AG04450 (cell line): ENCODE results near the gene HAUS2. TPM values are rescaled to one million over a fixed set of nuclear protein-coding genes. Genes with fewer than 3 reads are reported as not detected.
A peak's percentile ranks its signal among the peaks of the same experiment; 100 is the strongest.

Source experiments
- CTCF ChIA-PET: fragments of 300-600, 350-600 bp; formaldehyde crosslinking; extraction: SDS; loops from one replicate; lab custom pipeline; 2022; ENCODE audit warnings: antibody characterized with exemption, inconsistent platforms; lab: Charles Lee
- POLR2A ChIA-PET: fragments of 350-600 bp; formaldehyde crosslinking; extraction: SDS; loops from one replicate; lab custom pipeline; 2021; ENCODE audit warnings: antibody characterized with exemption, inconsistent platforms; lab: Yijun Ruan, JAX
- DNase-seq: peaks from one replicate; pipeline ENCODE4 v3.0.0-alpha.2; 2011; ENCODE audit warnings: low read depth, low spot score
- H3K27ac ChIP-seq: one replicate; pipeline ENCODE4 v1.5.1; 2012; ENCODE audit warnings: low read depth, low read length, control low read depth
- H3K27me3 ChIP-seq: one replicate; pipeline ENCODE4 v1.6.0; 2012; ENCODE audit warnings: low read length; ENCODE audit not compliant: control insufficient read depth, insufficient read depth
- H3K4me3 ChIP-seq: 2 replicates; pipeline ENCODE4 v1.5.1; 2011; ENCODE audit warnings: mild to moderate bottlenecking, low read depth, low read length, control low read depth
- H3K9me3 ChIP-seq: 2 replicates; pipeline ENCODE4 v1.5.1; 2012; ENCODE audit warnings: low read length; ENCODE audit not compliant: control insufficient read depth, insufficient read depth
- polyA plus RNA-seq: library from polyadenylated mRNA; depleted of rRNA; stranded (reverse); fragments of >200 nt; gene quantifications from 2 replicates; pipeline ENCODE4 v1.2.3, GENCODE V29; 2011
- TF ChIP-seq, protein P1 (sequence below): IDR thresholded peaks from 2 replicates; pipeline ENCODE4 v1.5.1; 2011; ENCODE audit warnings: low read depth, low read length, control low read depth, inconsistent platforms

The HAUS2 gene
- polyA plus RNA-seq, 1 experiment = 30.6 TPM

DNA sequence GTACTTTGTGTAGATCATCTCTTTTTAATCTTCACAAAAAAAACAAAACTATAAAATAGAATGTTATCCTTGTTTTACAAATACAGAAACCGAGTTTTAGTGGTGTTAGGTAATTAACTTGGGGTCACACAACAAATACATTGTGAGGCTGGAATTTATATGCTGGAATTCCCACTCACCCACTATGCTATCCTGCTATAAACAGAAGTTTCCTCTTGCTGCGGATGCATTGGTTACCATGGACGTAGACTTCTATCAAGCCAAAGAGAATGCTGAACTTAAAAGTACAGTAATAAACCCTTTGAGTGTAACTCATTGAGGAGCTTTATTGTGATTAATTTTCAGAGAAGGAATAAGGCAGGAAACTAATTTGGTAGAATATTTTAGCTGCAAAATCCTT is 44.0 kb upstream of the HAUS2 start:
- TF ChIP-seq, protein P1, sequence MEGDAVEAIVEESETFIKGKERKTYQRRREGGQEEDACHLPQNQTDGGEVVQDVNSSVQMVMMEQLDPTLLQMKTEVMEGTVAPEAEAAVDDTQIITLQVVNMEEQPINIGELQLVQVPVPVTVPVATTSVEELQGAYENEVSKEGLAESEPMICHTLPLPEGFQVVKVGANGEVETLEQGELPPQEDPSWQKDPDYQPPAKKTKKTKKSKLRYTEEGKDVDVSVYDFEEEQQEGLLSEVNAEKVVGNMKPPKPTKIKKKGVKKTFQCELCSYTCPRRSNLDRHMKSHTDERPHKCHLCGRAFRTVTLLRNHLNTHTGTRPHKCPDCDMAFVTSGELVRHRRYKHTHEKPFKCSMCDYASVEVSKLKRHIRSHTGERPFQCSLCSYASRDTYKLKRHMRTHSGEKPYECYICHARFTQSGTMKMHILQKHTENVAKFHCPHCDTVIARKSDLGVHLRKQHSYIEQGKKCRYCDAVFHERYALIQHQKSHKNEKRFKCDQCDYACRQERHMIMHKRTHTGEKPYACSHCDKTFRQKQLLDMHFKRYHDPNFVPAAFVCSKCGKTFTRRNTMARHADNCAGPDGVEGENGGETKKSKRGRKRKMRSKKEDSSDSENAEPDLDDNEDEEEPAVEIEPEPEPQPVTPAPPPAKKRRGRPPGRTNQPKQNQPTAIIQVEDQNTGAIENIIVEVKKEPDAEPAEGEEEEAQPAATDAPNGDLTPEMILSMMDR = no peak
- POLR2A ChIA-PET = interaction anchor here (1.2 kb wide), 1 partner anchor 9 kb away, joined by 3 read pairs; the partner anchor contains the start of gene SNAP23

DNA sequence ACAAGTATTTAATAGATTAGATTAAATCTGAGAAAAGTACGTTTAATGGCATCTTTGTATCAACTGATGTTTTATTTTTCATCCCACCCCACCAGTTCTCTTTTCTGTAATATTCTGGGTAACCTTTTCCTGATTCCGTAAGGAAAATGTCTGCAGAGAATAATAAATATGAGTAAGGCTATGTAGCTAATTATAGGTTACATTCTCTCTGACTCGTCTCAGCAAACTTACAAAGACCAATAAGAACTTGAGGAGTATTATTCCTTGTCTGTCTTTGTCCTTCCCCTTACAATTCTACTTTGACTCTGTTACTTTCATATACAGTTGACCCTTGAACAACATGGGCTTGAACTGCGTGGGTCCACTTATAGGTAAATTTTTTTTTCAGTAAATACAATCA is 41.1 kb upstream of the HAUS2 start:
- Histone ChIP-seq H3K27me3 (no peaks in the 10 kb centered on the region), H3K4me3 (no peak overlapping the region), H3K9me3 (no peaks in the 10 kb centered on the region), H3K27ac (no peak overlapping the region)
- DNase-seq = no peak
- ChIA-PET CTCF (no interaction called here), POLR2A (no interaction called here)
- TF ChIP-seq, protein P1 = no peak

More for the DNA sequence above, 44.0 kb upstream of the HAUS2 start:
- H3K27me3 ChIP-seq = no peaks in the 10 kb centered on the region
- DNase-seq = no peak
- CTCF ChIA-PET = no interaction called here
- no peaks in the 10 kb centered on the region for H3K9me3 ChIP-seq
- H3K4me3 ChIP-seq = no peak overlapping the region
- H3K27ac ChIP-seq = no peak overlapping the region

DNA sequence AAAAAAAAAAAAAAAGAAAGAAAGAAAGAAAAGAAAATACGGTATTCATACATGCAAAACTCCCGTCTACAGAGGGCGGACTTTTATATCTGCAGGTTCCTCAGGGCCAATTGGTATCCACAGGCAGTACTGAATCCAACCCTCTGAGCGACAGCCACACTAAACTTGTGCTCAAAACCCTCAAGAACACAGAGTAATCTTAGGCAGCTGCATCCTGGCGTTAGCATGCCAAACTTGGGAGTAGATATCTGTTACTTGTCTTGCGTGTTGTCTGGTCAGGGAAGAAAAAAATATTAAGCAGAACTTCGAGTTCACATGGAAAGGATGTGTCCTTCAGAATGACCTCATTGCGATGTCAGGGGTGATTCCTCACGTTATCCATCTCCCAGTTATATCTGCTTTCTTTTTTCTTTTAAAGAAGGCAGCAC is 40.4 kb upstream of the HAUS2 start:
- TF ChIP-seq, protein P1 = no peak
- Histone ChIP-seq H3K9me3 (no peaks in the 10 kb centered on the region), H3K27me3 (no peaks in the 10 kb centered on the region), H3K4me3 (no peak overlapping the region), H3K27ac (no peak overlapping the region)
- CTCF ChIA-PET = no interaction called here
- no peak for DNase-seq
- POLR2A ChIA-PET = no interaction called here

DNA sequence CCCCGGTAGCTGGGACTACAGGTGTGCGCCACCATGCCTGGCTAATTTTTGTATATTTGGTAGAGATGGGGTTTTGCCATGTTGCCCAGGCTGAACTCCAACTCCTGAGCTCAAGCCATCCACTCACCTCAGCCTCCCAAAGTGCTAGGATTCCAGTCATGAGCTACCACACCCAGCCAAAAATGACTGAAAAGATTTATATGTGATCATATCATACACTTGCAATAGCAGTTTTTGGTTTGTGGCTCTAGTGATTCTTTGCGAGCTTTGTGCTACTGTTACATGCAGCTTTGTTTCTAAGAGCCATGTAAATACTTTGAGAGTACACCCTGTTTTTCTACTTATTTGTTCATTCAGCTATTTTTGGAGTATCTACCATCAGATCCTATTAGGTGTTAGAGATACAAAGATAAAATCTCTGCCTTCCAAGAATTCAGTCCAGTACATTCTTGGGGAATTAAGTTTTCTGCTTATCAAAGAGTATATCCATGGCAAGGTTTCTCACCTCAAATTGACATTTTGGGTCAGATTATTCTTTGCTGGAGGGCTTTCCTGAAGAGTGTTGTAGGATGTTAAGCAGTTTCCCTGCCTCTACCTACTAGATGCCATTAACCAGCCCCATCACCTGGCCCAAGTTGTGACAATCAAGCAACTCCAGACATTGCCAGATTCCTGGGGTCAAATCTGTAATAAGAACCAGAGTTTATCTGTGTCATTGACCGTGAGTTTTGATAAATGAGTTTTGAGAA is 38.2 kb upstream of the HAUS2 start:
- peak overlapping the region; percentile 85 for H3K27ac ChIP-seq
- TF ChIP-seq, protein P1 = no peak
- ChIA-PET CTCF (interaction anchor here (1.0 kb wide), 2 partner anchors 26 to 141 kb away, joined by 3 read pairs; no protein-coding TSS in a partner anchor), POLR2A (interaction anchor here (0.7 to 2.0 kb wide), 5 partner anchors 15 to 69 kb away, joined by 3 to 8 read pairs (median 5); partner anchors contain the start of genes HAUS2, LRRC57, SNAP23 and ZNF106)
- H3K27me3 ChIP-seq = no peaks in the 10 kb centered on the region
- H3K4me3 ChIP-seq = no peak overlapping the region
- no peaks in the 10 kb centered on the region for H3K9me3 ChIP-seq
- no peak for DNase-seq

DNA sequence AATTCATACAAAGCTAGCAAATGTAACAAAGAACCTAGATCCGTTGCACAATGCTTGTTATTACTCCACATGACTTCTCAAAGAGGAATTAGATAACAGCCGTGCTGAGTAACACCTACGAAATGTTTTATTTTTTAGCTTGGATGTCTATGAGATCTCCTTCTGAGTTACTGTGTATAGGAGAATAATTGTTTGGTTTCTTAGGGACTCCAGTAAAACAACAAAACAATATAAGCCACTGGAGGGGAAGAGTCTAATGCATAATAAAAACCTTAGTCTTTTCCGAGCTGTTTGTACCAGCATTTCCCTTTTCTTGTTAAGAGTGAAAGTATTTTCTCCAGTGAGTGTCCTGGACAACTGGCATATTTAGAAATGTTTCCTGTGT is 37.6 kb upstream of the HAUS2 start:
- Histone ChIP-seq H3K4me3 (no peak overlapping the region), H3K27me3 (no peaks in the 10 kb centered on the region), H3K27ac (peak overlapping the region; percentile 85), H3K9me3 (no peaks in the 10 kb centered on the region)
- CTCF ChIA-PET = interaction anchor here (1.0 kb wide), 2 partner anchors 25 to 140 kb away, joined by 3 read pairs; no protein-coding TSS in a partner anchor
- POLR2A ChIA-PET = interaction anchor here (0.7 to 2.0 kb wide), 5 partner anchors 15 to 70 kb away, joined by 3 to 8 read pairs (median 5); partner anchors contain the start of genes HAUS2, LRRC57, SNAP23 and ZNF106
- TF ChIP-seq, protein P1 = no peak
- no peak for DNase-seq
